Measurements from ENCODE around the gene ANAPC16.

ANAPC16 gene

DNA sequence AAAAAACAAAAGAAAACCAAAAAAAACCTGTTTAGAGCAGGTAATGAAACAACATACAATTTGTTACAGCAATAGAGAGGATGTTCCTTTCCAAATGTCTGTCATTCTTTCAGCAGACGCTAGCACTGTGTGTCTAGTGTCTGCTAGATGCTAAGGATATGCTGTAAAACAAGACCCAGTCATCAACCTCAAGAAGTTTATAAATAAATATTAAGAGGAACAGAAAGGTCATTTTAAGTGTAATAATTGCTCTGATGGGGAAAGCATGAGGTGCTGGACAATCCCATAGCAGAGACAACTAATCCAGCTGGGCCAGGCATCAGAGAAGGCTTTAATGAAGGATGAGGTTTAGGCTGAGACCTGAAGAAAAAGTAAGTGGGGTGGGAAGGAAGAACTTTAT, 23.6 kb downstream of the ANAPC16 start:
- Histone ChIP-seq H3K4me3 (ENCODE audit: low read depth, low read length) (no peak overlapping the region), H3K79me2 (peaks cover 10% of the 10 kb centered on the region), H2AFZ (no peak overlapping the region), H3K4me2 (ENCODE audit: low read length) (no peak overlapping the region), H3K9me3 (ENCODE audit: control insufficient read depth, low read length) (no peaks in the 10 kb centered on the region), H3K9ac (no peak overlapping the region), H3K27ac (peak overlapping the region; percentile 15), H3K36me3 (ENCODE audit: control insufficient read depth, insufficient read depth, low read length) (no peaks in the 10 kb centered on the region), H3K4me1 (peaks cover 30% of the 10 kb centered on the region), H3K27me3 (ENCODE audit: control insufficient read depth, insufficient read depth, low read length) (no peaks in the 10 kb centered on the region)
- TF ChIP-seq, protein P1, sequence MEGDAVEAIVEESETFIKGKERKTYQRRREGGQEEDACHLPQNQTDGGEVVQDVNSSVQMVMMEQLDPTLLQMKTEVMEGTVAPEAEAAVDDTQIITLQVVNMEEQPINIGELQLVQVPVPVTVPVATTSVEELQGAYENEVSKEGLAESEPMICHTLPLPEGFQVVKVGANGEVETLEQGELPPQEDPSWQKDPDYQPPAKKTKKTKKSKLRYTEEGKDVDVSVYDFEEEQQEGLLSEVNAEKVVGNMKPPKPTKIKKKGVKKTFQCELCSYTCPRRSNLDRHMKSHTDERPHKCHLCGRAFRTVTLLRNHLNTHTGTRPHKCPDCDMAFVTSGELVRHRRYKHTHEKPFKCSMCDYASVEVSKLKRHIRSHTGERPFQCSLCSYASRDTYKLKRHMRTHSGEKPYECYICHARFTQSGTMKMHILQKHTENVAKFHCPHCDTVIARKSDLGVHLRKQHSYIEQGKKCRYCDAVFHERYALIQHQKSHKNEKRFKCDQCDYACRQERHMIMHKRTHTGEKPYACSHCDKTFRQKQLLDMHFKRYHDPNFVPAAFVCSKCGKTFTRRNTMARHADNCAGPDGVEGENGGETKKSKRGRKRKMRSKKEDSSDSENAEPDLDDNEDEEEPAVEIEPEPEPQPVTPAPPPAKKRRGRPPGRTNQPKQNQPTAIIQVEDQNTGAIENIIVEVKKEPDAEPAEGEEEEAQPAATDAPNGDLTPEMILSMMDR (IDR thresholded peaks at IDR 0.05), result no peak

DNA sequence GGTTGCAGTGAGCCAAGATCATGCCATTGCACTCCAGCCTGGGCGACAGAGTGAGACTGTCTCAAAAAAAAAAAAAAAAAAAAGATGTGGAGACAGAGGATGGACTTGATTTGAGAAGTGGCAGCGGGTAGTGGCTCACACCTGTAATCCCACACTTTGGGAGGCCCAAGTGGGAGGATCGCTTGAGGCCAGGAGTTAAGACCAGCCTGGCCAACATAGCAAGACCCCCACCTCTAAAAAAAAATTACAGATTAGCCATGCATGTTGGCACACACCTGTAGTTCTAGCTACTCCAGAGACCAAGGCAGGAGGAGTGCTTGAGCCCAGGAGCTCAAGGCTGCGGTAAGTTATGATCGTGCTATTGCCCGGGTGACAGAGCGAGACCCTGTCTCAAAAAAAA, 24.6 kb downstream of the ANAPC16 start:
- Histone ChIP-seq H2AFZ (no peak overlapping the region), H3K9me3 (ENCODE audit: control insufficient read depth, low read length) (no peaks in the 10 kb centered on the region), H3K36me3 (ENCODE audit: control insufficient read depth, insufficient read depth, low read length) (no peaks in the 10 kb centered on the region), H3K79me2 (peaks cover 5% of the 10 kb centered on the region), H3K4me1 (peaks cover 36% of the 10 kb centered on the region), H3K27ac (no peak overlapping the region), H3K4me3 (ENCODE audit: low read depth, low read length) (no peak overlapping the region), H3K9ac (no peak overlapping the region), H3K27me3 (ENCODE audit: control insufficient read depth, insufficient read depth, low read length) (no peaks in the 10 kb centered on the region), H3K4me2 (ENCODE audit: low read length) (no peak overlapping the region)
- TF ChIP-seq, protein P1 (IDR thresholded peaks at IDR 0.05), result no peak

DNA sequence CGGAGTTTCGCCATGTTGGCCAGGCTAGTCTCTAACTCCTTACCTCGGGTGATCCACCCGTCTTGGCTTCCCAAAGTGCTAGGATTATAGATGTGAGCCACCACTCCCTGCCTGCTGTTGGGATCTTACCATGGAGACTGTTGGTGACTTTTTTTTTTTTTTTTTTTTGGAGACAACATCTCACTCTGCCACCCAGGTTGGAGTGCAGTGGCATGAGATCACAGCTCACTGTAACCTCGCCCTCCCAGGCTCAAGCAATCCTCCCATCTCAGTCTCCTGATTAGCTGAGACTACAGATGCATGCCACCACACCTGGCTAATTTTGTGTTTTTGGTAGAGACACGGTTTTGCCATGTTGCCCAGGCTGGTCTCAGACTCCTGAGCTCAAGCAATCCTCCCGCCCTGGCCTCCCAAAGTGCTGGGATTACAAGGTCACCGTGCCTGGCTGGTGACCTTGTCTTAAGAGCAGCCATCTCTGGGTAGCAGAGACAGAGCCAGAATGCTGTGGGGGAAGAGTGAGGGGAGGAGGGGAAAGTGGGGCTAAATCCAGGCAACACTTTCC, 26.0 kb downstream of the ANAPC16 start:
- H3K36me3 ChIP-seq (ENCODE audit: control insufficient read depth, insufficient read depth, low read length), result no peaks in the 10 kb centered on the region
- peaks cover 41% of the 10 kb centered on the region for H3K4me1 ChIP-seq
- H2AFZ ChIP-seq, result no peak overlapping the region
- no peak overlapping the region for H3K4me2 ChIP-seq (ENCODE audit: low read length)
- H3K27ac ChIP-seq, result peak overlapping the region; percentile 33
- H3K9me3 ChIP-seq (ENCODE audit: control insufficient read depth, low read length), result no peaks in the 10 kb centered on the region
- TF ChIP-seq, protein P1 (IDR thresholded peaks at IDR 0.05), result no peak
- H3K9ac ChIP-seq, result no peak overlapping the region
- H3K79me2 ChIP-seq, result peaks cover 5% of the 10 kb centered on the region
- H3K27me3 ChIP-seq (ENCODE audit: control insufficient read depth, insufficient read depth, low read length), result no peaks in the 10 kb centered on the region
- H3K4me3 ChIP-seq (ENCODE audit: low read depth, low read length), result no peak overlapping the region

DNA sequence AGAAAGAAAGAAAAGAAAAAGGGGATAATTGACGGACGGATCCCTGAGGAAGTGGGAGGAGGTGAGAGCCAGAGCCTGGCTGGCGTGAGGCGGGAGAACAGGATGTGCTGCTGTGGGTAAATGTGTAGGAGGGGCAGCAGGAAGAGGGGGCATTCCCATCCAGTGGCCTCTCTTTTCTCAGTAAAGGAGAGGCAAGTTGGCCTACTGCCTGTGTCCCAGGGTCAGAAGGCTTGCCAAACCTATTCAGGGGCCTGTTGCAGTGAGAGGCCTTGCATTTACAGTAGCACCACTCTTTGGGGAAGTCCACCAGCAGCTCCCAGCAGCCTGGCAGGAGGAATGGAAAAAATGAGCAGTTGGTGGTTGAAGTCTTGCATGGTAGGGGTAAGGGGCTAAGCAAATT, 26.9 kb downstream of the ANAPC16 start:
- H2AFZ ChIP-seq, result no peak overlapping the region
- peak overlapping the region; percentile 33 for H3K27ac ChIP-seq
- TF ChIP-seq, protein P1 (IDR thresholded peaks at IDR 0.05), result no peak
- H3K4me3 ChIP-seq (ENCODE audit: low read depth, low read length), result no peak overlapping the region
- H3K4me2 ChIP-seq (ENCODE audit: low read length), result no peak overlapping the region
- no peak overlapping the region for H3K9ac ChIP-seq
- no peaks in the 10 kb centered on the region for H3K36me3 ChIP-seq (ENCODE audit: control insufficient read depth, insufficient read depth, low read length)
- peaks cover 49% of the 10 kb centered on the region for H3K4me1 ChIP-seq
- H3K27me3 ChIP-seq (ENCODE audit: control insufficient read depth, insufficient read depth, low read length), result no peaks in the 10 kb centered on the region
- H3K9me3 ChIP-seq (ENCODE audit: control insufficient read depth, low read length), result no peaks in the 10 kb centered on the region
- H3K79me2 ChIP-seq, result peaks cover 5% of the 10 kb centered on the region

DNA sequence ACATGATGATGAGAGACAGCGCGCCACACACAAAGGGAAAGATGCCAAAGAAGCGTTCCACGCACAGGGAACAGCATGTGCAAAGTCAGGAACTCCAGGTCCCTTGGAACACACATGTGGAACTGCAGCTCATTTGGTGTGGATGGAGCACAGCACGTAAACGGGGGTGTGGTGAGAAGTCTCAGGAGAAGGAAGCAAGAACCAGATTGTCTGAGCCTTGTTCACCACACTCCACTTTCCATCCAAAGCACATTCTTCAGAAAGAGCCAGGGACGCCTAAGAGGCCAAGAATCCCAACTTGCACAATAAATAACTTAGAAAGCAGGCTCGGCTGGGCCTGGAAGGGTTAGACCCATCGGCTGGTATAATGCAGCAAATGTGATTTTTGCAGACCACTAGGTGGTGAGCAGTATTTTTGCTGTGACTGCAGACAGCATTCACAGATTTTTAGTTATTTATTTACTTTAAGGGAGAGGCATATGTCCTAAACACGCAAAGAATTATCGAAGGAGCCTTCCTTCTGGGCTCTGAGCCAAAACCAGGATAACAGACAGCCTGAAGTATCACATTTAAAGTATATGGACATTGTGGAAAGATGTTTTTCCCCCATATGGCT, 28.1 kb downstream of the ANAPC16 start:
- no peaks in the 10 kb centered on the region for H3K27me3 ChIP-seq (ENCODE audit: control insufficient read depth, insufficient read depth, low read length)
- peaks cover 50% of the 10 kb centered on the region for H3K4me1 ChIP-seq
- no peak overlapping the region for H3K4me2 ChIP-seq (ENCODE audit: low read length)
- H3K36me3 ChIP-seq (ENCODE audit: control insufficient read depth, insufficient read depth, low read length), result no peaks in the 10 kb centered on the region
- H3K9me3 ChIP-seq (ENCODE audit: control insufficient read depth, low read length), result no peaks in the 10 kb centered on the region
- no peak overlapping the region for H3K9ac ChIP-seq
- TF ChIP-seq, protein P1 (IDR thresholded peaks at IDR 0.05), result peak; percentile 18
- peak overlapping the region; percentile 70 for H2AFZ ChIP-seq
- no peaks in the 10 kb centered on the region for H3K79me2 ChIP-seq
- peak overlapping the region; percentile 37 for H3K27ac ChIP-seq
- H3K4me3 ChIP-seq (ENCODE audit: low read depth, low read length), result no peak overlapping the region
